Hepatocyte (in vitro differentiated cells): Measurements from ENCODE around the gene CCL16. TPM values are rescaled to one million over a fixed set of nuclear protein-coding genes. Genes with fewer than 3 reads are reported as not detected.

Source experiments
- DNase-seq: peaks from one replicate; pipeline ENCODE4 v3.0.0-alpha.2; 2016; ENCODE audit warnings: low spot score
- H2AFZ ChIP-seq: fragments of 200-600 bp; sonication (generic); 2 replicates; pipeline ENCODE4 v1.6.0; 2016; ENCODE audit warnings: antibody characterized with exemption, mild to moderate bottlenecking
- H3K27ac ChIP-seq: fragments of 200-600 bp; sonication (generic); 2 replicates; pipeline ENCODE4 v1.5.1; 2016; ENCODE audit warnings: mild to moderate bottlenecking
- H3K27me3 ChIP-seq: fragments of 200-600 bp; sonication (generic); 2 replicates; pipeline ENCODE4 v1.6.1; 2016
- H3K36me3 ChIP-seq: fragments of 200-600 bp; sonication (generic); replicated peaks from 2 replicates; pipeline ENCODE4 v1.5.1; 2016; ENCODE audit warnings: low read depth; ENCODE audit not compliant: insufficient read depth
- H3K4me1 ChIP-seq: fragments of 200-600 bp; sonication (generic); 2 replicates; pipeline ENCODE4 v1.5.1; 2016; ENCODE audit warnings: mild to moderate bottlenecking, moderate library complexity; ENCODE audit not compliant: insufficient read depth
- H3K4me2 ChIP-seq: fragments of 200-600 bp; sonication (generic); 2 replicates; pipeline ENCODE4 v1.6.0; 2016
- H3K4me3 ChIP-seq: fragments of 200-600 bp; sonication (generic); 2 replicates; pipeline ENCODE4 v1.5.1; 2016; ENCODE audit warnings: mild to moderate bottlenecking
- H3K79me2 ChIP-seq: fragments of 200-600 bp; sonication (generic); 2 replicates; pipeline ENCODE4 v1.6.0; 2017; ENCODE audit warnings: mild to moderate bottlenecking
- H3K9me2 ChIP-seq: fragments of 200-600 bp; sonication (generic); replicated peaks from 2 replicates; pipeline ENCODE4 v1.6.0; 2017; ENCODE audit warnings: mild to moderate bottlenecking; ENCODE audit not compliant: insufficient read depth
- H3K9me3 ChIP-seq: fragments of 200-600 bp; sonication (generic); 2 replicates; pipeline ENCODE4 v1.5.1; 2016; ENCODE audit warnings: low read depth, mild to moderate bottlenecking
- H4K20me1 ChIP-seq: fragments of 200-600 bp; sonication (generic); 2 replicates; pipeline ENCODE4 v1.6.0; 2016; ENCODE audit warnings: mild to moderate bottlenecking; ENCODE audit not compliant: insufficient read depth, poor library complexity, severe bottlenecking
- CTCF ChIP-seq: fragments of 200-600 bp; sonication (generic); IDR thresholded peaks from 2 replicates; pipeline ENCODE4 v1.5.1; 2016; ENCODE audit warnings: antibody characterized with exemption, mild to moderate bottlenecking; ENCODE audit not compliant: poor library complexity
- EZH2 ChIP-seq: fragments of 200-600 bp; sonication (generic); IDR thresholded peaks from 2 replicates; pipeline ENCODE4 v1.6.1; 2016; ENCODE audit warnings: antibody characterized with exemption, mild to moderate bottlenecking, borderline replicate concordance
- EZH2phosphoT487 ChIP-seq: fragments of 200-600 bp; sonication (generic); IDR thresholded peaks from one replicate; pipeline ENCODE4 v1.6.1; 2018; ENCODE audit warnings: antibody characterized with exemption, mild to moderate bottlenecking, low read depth, moderate library complexity; ENCODE audit not compliant: unreplicated experiment, severe bottlenecking
- whole genome bisulfite sequencing: methylation state at CpG from one replicate; pipeline ENCODE4 v1.1.6; 2016; ENCODE audit warnings: low lambda C conversion rate; ENCODE audit errors: missing lambda C conversion rate; 5-methylcytosine and 5-hydroxymethylcytosine counted together
- polyA plus RNA-seq: library from polyadenylated mRNA; unstranded; fragments of >200 nt; fragmentation: Nextera tagmentation; extraction: Ambion mirVana; gene quantifications from 2 replicates; pipeline ENCODE4 v1.2.1, GENCODE V29; 2016
- total RNA-seq: library from RNA; depleted of rRNA; stranded (reverse); fragments of >200 nt; gene quantifications from 2 replicates; pipeline ENCODE4 v1.2.3, GENCODE V29; 2014

The CCL16 gene
- total and polyA plus RNA-seq, 2 experiments from 2014 or later: not detected

DNA sequence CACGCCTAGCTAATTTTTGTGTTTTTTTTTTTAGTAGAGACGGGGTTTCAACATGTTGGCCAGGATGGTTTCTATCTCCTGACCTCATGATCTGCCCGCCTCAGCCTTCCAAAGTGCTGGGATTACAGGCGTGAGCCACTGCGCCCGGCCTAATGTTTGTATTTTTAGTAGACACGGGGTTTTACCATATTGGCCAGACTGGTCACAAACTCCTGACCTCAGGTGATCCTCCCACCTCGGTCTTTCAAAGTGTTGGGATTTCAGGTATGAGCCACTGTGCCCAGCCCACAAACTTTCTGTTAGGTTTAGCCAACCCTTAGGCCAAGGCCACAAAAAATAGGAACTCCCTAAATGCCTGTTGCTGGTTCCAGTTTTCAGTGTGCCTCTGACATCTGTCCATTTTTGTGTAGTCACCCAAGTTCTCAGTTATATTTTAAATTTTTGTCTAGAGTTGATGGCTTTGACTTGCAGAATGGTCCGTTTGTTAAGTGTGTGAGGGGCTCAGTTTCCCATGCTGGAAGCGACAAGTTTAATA lies 12.7 kb downstream of the CCL16 start:
- no peak overlapping the region for H3K27ac ChIP-seq
- peaks cover 16% of the 10 kb centered on the region for H3K4me1 ChIP-seq
- H2AFZ ChIP-seq: no peak overlapping the region
- 82% methylated on average over 10 of the region's 10 CpGs for WGBS
- DNase-seq: no peak
- no peaks in the 10 kb centered on the region for H3K27me3 ChIP-seq
- H3K9me2 ChIP-seq: no peaks in the 10 kb centered on the region
- H3K9me3 ChIP-seq: no peaks in the 10 kb centered on the region
- no peak overlapping the region for H3K4me2 ChIP-seq
- no peaks in the 10 kb centered on the region for H3K79me2 ChIP-seq
- TF ChIP-seq CTCF (no peak), EZH2phosphoT487 (no peak), EZH2 (no peak)
- H4K20me1 ChIP-seq: no peaks in the 10 kb centered on the region
- H3K4me3 ChIP-seq: no peak overlapping the region
- H3K36me3 ChIP-seq: no peaks in the 10 kb centered on the region

DNA sequence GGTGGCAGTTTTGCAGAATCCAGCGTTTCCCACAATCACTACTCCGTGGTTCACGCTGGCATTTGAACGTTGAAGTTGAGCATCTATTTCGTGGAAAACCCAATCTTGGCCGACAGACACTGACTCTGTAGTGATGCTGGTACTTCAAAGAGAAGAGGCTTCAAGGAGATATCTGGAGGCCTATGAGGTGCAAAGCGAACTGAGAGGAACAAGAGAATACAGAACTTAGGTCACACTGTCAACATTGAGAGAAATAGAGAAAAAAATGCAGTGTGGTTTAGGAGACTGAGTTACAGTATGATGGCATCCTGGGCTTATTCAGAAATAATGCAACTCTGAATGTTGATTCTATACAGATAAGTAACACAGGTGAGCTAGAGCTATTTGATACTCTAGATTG lies 16.0 kb downstream of the CCL16 start:
- Histone ChIP-seq H2AFZ (no peak overlapping the region), H3K36me3 (no peaks in the 10 kb centered on the region), H3K4me3 (no peak overlapping the region), H3K4me1 (no peaks in the 10 kb centered on the region), H3K9me2 (no peaks in the 10 kb centered on the region), H3K27ac (no peak overlapping the region), H3K4me2 (no peak overlapping the region), H3K27me3 (no peaks in the 10 kb centered on the region), H3K9me3 (no peaks in the 10 kb centered on the region), H4K20me1 (no peaks in the 10 kb centered on the region), H3K79me2 (no peaks in the 10 kb centered on the region)
- no peak for TF ChIP-seq EZH2phosphoT487
- TF ChIP-seq CTCF: no peak
- no peak for TF ChIP-seq EZH2
- WGBS: 93% methylated on average over 7 of the region's 7 CpGs
- DNase-seq: no peak

DNA sequence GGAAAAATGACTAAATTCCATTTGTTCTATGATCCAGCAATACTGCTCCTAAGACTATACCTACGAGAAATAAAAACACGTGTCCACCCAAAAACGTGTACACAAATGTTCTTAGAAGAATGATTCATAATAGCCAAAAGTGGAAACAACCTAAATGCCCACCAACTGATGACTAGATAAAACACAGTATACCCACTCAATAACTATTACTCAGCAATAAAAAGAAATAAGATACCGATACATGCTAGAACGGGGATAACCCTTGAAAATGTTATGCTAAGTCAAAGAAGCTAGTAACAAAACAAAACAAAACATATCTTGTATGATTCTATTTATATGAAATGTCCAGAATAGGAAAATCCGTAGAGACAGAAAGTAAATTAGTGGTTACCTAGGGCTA lies 17.6 kb downstream of the CCL16 start:
- DNase-seq: no peak
- no peaks in the 10 kb centered on the region for H3K36me3 ChIP-seq
- H3K4me3 ChIP-seq: no peak overlapping the region
- H3K27me3 ChIP-seq: no peaks in the 10 kb centered on the region
- no peaks in the 10 kb centered on the region for H3K79me2 ChIP-seq
- H2AFZ ChIP-seq: no peak overlapping the region
- no peaks in the 10 kb centered on the region for H3K9me2 ChIP-seq
- no peaks in the 10 kb centered on the region for H4K20me1 ChIP-seq
- TF ChIP-seq EZH2phosphoT487 (no peak), CTCF (no peak), EZH2 (no peak)
- WGBS: 92% methylated on average over 6 of the region's 6 CpGs
- no peaks in the 10 kb centered on the region for H3K9me3 ChIP-seq
- H3K27ac ChIP-seq: no peak overlapping the region
- no peak overlapping the region for H3K4me2 ChIP-seq
- no peaks in the 10 kb centered on the region for H3K4me1 ChIP-seq

GRCh38 chr17:35953720-35954119 lies 27.6 kb downstream of the CCL16 start:
- WGBS: 47% methylated on average over 7 of the region's 7 CpGs
- no peak overlapping the region for H3K4me3 ChIP-seq
- no peaks in the 10 kb centered on the region for H3K79me2 ChIP-seq
- H3K27me3 ChIP-seq: no peaks in the 10 kb centered on the region
- no peak overlapping the region for H2AFZ ChIP-seq
- no peaks in the 10 kb centered on the region for H3K36me3 ChIP-seq
- H3K4me2 ChIP-seq: no peak overlapping the region
- no peaks in the 10 kb centered on the region for H3K9me3 ChIP-seq
- no peak for DNase-seq
- H3K4me1 ChIP-seq: no peaks in the 10 kb centered on the region
- no peaks in the 10 kb centered on the region for H3K9me2 ChIP-seq
- no peak for TF ChIP-seq EZH2phosphoT487
- no peak for TF ChIP-seq CTCF
- no peak for TF ChIP-seq EZH2
- no peak overlapping the region for H3K27ac ChIP-seq
- H4K20me1 ChIP-seq: no peaks in the 10 kb centered on the region
